Glomerular endothelial cell (primary cell): Measurements from ENCODE around the gene SMC6. TPM values are rescaled to one million over a fixed set of nuclear protein-coding genes. Genes with fewer than 3 reads are reported as not detected.

ENCODE experiments used
- DNase-seq: peaks from one replicate; pipeline ENCODE4 v3.0.0-alpha.2; 2011; ENCODE audit warnings: low read depth, low spot score; ENCODE audit errors: extremely low read depth
- total RNA-seq: library from RNA; depleted of rRNA; stranded (reverse); fragments of >200 nt; gene quantifications from 2 replicates; pipeline ENCODE4 v1.2.3, GENCODE V29; 2015

Gene SMC6
- total RNA-seq = 17.7 and 26.0 TPM in 2 replicates

GRCh38 chr2:17753803-17754663 lies at the start of gene SMC6, which contains the start of gene GEN1:
TSS of gene SMC6 (minus strand) at chr2:17753810. CDS start at chr2:17745946, 7,864 bp downstream.
TSS of gene GEN1 (plus strand) at chr2:17754138. CDS start at chr2:17759944, 5,806 bp downstream.
- no peak for DNase-seq

GRCh38 chr2:17800693-17801458 lies 47.3 kb upstream of the SMC6 start:
- no peak for DNase-seq

GRCh38 chr2:17800219-17800618 lies 46.6 kb upstream of the SMC6 start:
- no peak for DNase-seq

- no peak for DNase-seq
These were observed 45.9 kb upstream of the SMC6 start for GRCh38 chr2:17799301-17800120.

GRCh38 chr2:17798338-17798737 lies 44.7 kb upstream of the SMC6 start:
- DNase-seq = no peak

GRCh38 chr2:17795309-17795708 lies 41.7 kb upstream of the SMC6 start:
- no peak for DNase-seq

GRCh38 chr2:17793803-17794354 lies 40.3 kb upstream of the SMC6 start:
- DNase-seq = no peak

GRCh38 chr2:17793296-17793695 lies 39.7 kb upstream of the SMC6 start:
- DNase-seq = no peak

GRCh38 chr2:17792515-17792914 lies 38.9 kb upstream of the SMC6 start:
- DNase-seq = no peak

GRCh38 chr2:17791817-17792130 lies 38.2 kb upstream of the SMC6 start:
- DNase-seq = no peak

GRCh38 chr2:17791121-17791816 lies 37.7 kb upstream of the SMC6 start:
- peak; percentile 94 for DNase-seq

- DNase-seq = no peak
These were observed 36.9 kb upstream of the SMC6 start for GRCh38 chr2:17790536-17790935.

- DNase-seq = no peak
These were observed 35.2 kb upstream of the SMC6 start for GRCh38 chr2:17788773-17789172.

- DNase-seq = no peak
These were observed 33.1 kb upstream of the SMC6 start for GRCh38 chr2:17786727-17787126.

GRCh38 chr2:17781482-17781881 lies 27.9 kb upstream of the SMC6 start:
- no peak for DNase-seq

GRCh38 chr2:17780546-17780945 lies 26.9 kb upstream of the SMC6 start:
- no peak for DNase-seq

- no peak for DNase-seq
These were observed 18.9 kb upstream of the SMC6 start for GRCh38 chr2:17772532-17772931.

GRCh38 chr2:17771956-17772355 lies 18.3 kb upstream of the SMC6 start:
- no peak for DNase-seq

- no peak for DNase-seq
These were observed 15.3 kb upstream of the SMC6 start for GRCh38 chr2:17768894-17769293.

- DNase-seq = no peak
These were observed 11.8 kb upstream of the SMC6 start for GRCh38 chr2:17765398-17765797.
